ELF-1 (cell line): ENCODE data around the gene PUS7L.
"Not testable (repeated sequence)": the region's sequence is repeated elsewhere in the genome, so short reads cannot be mapped to it uniquely, and the experiment has no call there.

Source experiments
- DNase-seq: peaks from one replicate; pipeline ENCODE4 v3.0.0-alpha.2; 2016; ENCODE audit warnings: low read depth, low spot score

PUS7L gene

GRCh38 chr12:43749016-43749415 lies 9.6 kb downstream of the PUS7L start:
- DNase-seq, result no peak

- no peak for DNase-seq
Measured at GRCh38 chr12:43744826-43745225, 13.8 kb downstream of the PUS7L start.

- no peak for DNase-seq
Measured at GRCh38 chr12:43742106-43742505, 16.5 kb downstream of the PUS7L start.

GRCh38 chr12:43740511-43741100 lies 18.0 kb downstream of the PUS7L start:
- DNase-seq, result no peak

- DNase-seq, result no peak
Measured at GRCh38 chr12:43737646-43738045, 20.9 kb downstream of the PUS7L start.

GRCh38 chr12:43736927-43737440 lies 21.6 kb downstream of the PUS7L start:
- DNase-seq, result no peak

GRCh38 chr12:43733687-43734086 lies 24.9 kb downstream of the PUS7L start:
- DNase-seq, result no peak

GRCh38 chr12:43730283-43730682 lies 28.3 kb downstream of the PUS7L start:
- DNase-seq, result no peak

- DNase-seq, result no peak
Measured at GRCh38 chr12:43728698-43729097, 29.9 kb downstream of the PUS7L start.

GRCh38 chr12:43728117-43728516 lies 30.5 kb downstream of the PUS7L start:
- DNase-seq, result no peak

GRCh38 chr12:43723134-43723533 lies 35.5 kb downstream of the PUS7L start:
- DNase-seq, result no peak

- no peak for DNase-seq
Measured at GRCh38 chr12:43722621-43723020, 36.0 kb downstream of the PUS7L start.

- no peak for DNase-seq
Measured at GRCh38 chr12:43711348-43711747, 47.2 kb downstream of the PUS7L start.

GRCh38 chr12:43703772-43704171 lies 54.8 kb downstream of the PUS7L start:
- DNase-seq, result peak; percentile 39

- not testable (repeated sequence) for DNase-seq
Measured at GRCh38 chr12:43701194-43701593, 57.4 kb downstream of the PUS7L start.

- DNase-seq, result no peak
Measured at GRCh38 chr12:43696154-43696553, 62.4 kb downstream of the PUS7L start.

- no peak for DNase-seq
Measured at GRCh38 chr12:43694879-43695278, 63.7 kb downstream of the PUS7L start.

GRCh38 chr12:43692064-43692463 lies 66.5 kb downstream of the PUS7L start:
- DNase-seq, result no peak

GRCh38 chr12:43685491-43685890 lies 73.1 kb downstream of the PUS7L start:
- not testable (repeated sequence) for DNase-seq

GRCh38 chr12:43676183-43676813 lies 82.3 kb downstream of the PUS7L start:
- DNase-seq, result peak; percentile 57

GRCh38 chr12:43675048-43675904 lies 83.3 kb downstream of the PUS7L start:
- peak; percentile 88 for DNase-seq

- no peak for DNase-seq
Measured at GRCh38 chr12:43669373-43669772, 89.2 kb downstream of the PUS7L start.
